GM23338 (cell line): ENCODE measurements around the gene VPS41. TPM values are rescaled to one million over a fixed set of nuclear protein-coding genes. Genes with fewer than 3 reads are reported as not detected.
A peak's percentile ranks its signal among the peaks of the same experiment; 100 is the strongest.

Source experiments
- ATAC-seq: fragments of 200-7000 bp; cut with Tn5 transposase; 3 replicates; pipeline ENCODE4 v1.9.1; 2020
- DNase-seq: peaks from one replicate; pipeline ENCODE4 v3.0.0-alpha.2; 2015; ENCODE audit warnings: low spot score
- H2AFZ ChIP-seq: fragments of 200-600 bp; sonication (generic); 2 replicates; pipeline ENCODE4 v1.8.0; 2016; ENCODE audit warnings: antibody characterized with exemption, mild to moderate bottlenecking, moderate library complexity
- H3F3A ChIP-seq: fragments of 200-600 bp; sonication (generic); replicated peaks from 2 replicates; pipeline ENCODE4 v1.8.0; 2017; ENCODE audit warnings: antibody characterized with exemption, mixed run types, low read depth
- H3K27ac ChIP-seq: fragments of 200-600 bp; sonication (generic); 2 replicates; pipeline ENCODE4 v1.6.1; 2016; ENCODE audit warnings: low read depth
- H3K27me3 ChIP-seq: fragments of 200-600 bp; sonication (generic); 2 replicates; pipeline ENCODE4 v1.8.0; 2016; ENCODE audit warnings: mild to moderate bottlenecking, mixed run types, moderate library complexity; ENCODE audit not compliant: insufficient read depth
- H3K36me3 ChIP-seq: fragments of 200-600 bp; sonication (generic); 2 replicates; pipeline ENCODE4 v1.8.0; 2016; ENCODE audit warnings: mild to moderate bottlenecking; ENCODE audit not compliant: insufficient read depth
- H3K4me1 ChIP-seq: fragments of 200-600 bp; sonication (generic); 2 replicates; pipeline ENCODE4 v1.8.0; 2016; ENCODE audit warnings: mild to moderate bottlenecking, moderate library complexity; ENCODE audit not compliant: insufficient read depth
- H3K4me2 ChIP-seq: fragments of 200-600 bp; sonication (generic); 2 replicates; pipeline ENCODE4 v1.7.1; 2017; ENCODE audit warnings: mixed run types
- H3K4me3 ChIP-seq: fragments of 200-600 bp; sonication (generic); 2 replicates; pipeline ENCODE4 v1.6.1; 2016; ENCODE audit warnings: mixed run types
- H3K79me2 ChIP-seq: fragments of 200-600 bp; sonication (generic); replicated peaks from 2 replicates; pipeline ENCODE4 v1.8.0; 2017; ENCODE audit warnings: mild to moderate bottlenecking; ENCODE audit not compliant: insufficient read depth
- H3K9me2 ChIP-seq: fragments of 200-600 bp; sonication (generic); 2 replicates; pipeline ENCODE4 v1.8.0; 2017; ENCODE audit not compliant: insufficient read depth
- H4K20me1 ChIP-seq: fragments of 200-600 bp; sonication (generic); replicated peaks from 2 replicates; pipeline ENCODE4 v1.8.0; 2017; ENCODE audit warnings: mild to moderate bottlenecking; ENCODE audit not compliant: insufficient read depth
- H3K27ac Mint-ChIP-seq: 2 replicates; pipeline ENCODE4 v1.8.0; 2020; ENCODE audit warnings: inconsistent platforms, mild to moderate bottlenecking, moderate library complexity, mixed read lengths
- H3K27me3 Mint-ChIP-seq: 3 replicates; pipeline ENCODE4 v1.8.0; 2022; ENCODE audit warnings: low read depth, mild to moderate bottlenecking, moderate library complexity, mixed read lengths, inconsistent platforms; ENCODE audit not compliant: insufficient read depth, poor library complexity
- H3K36me3 Mint-ChIP-seq: 3 replicates; pipeline ENCODE4 v1.8.0; 2021; ENCODE audit warnings: low read depth, mild to moderate bottlenecking, inconsistent platforms, moderate library complexity, mixed read lengths
- H3K4me1 Mint-ChIP-seq: 3 replicates; pipeline ENCODE4 v1.8.0; 2020; ENCODE audit warnings: mild to moderate bottlenecking, inconsistent platforms, mixed read lengths
- H3K4me3 Mint-ChIP-seq: 3 replicates; pipeline ENCODE4 v1.8.0; 2021; ENCODE audit warnings: moderate library complexity, mild to moderate bottlenecking, inconsistent platforms, mixed read lengths
- H3K9me3 Mint-ChIP-seq: 3 replicates; pipeline ENCODE4 v1.8.0; 2020; ENCODE audit warnings: moderate library complexity, mild to moderate bottlenecking, inconsistent platforms, mixed read lengths
- CREB1 ChIP-seq: fragments of 250-450 bp; sonication (Bioruptor Pico); IDR thresholded peaks from 2 replicates; pipeline ENCODE4 v1.5.0; 2020; ENCODE audit warnings: low read depth, mild to moderate bottlenecking, moderate library complexity
- EZH2 ChIP-seq: fragments of 200-600 bp; sonication (generic); IDR thresholded peaks from one replicate; pipeline ENCODE4 v1.8.0; 2017; ENCODE audit warnings: antibody characterized with exemption, mild to moderate bottlenecking, low read depth; ENCODE audit not compliant: unreplicated experiment
- EZH2phosphoT487 ChIP-seq: fragments of 200-600 bp; sonication (generic); IDR thresholded peaks from one replicate; pipeline ENCODE4 v1.8.1; 2018; ENCODE audit warnings: antibody characterized with exemption; ENCODE audit not compliant: unreplicated experiment
- POLR2AphosphoS5 ChIP-seq: IDR thresholded peaks from 2 replicates; pipeline ENCODE4 v1.6.1; 2016; ENCODE audit warnings: antibody characterized with exemption, low read depth
- STAT1 ChIP-seq: IDR thresholded peaks from one replicate; pipeline ENCODE4 v1.6.1; 2016; ENCODE audit warnings: antibody characterized with exemption; ENCODE audit not compliant: unreplicated experiment
- ZNF114 ChIP-seq: fragments of 250-450 bp; sonication (Bioruptor Pico); IDR thresholded peaks from 2 replicates; pipeline ENCODE4 v1.5.0; 2020; ENCODE audit warnings: mild to moderate bottlenecking, moderate library complexity
- ZNF331 ChIP-seq: fragments of 250-450 bp; sonication (Bioruptor Pico); IDR thresholded peaks from 2 replicates; pipeline ENCODE4 v1.5.0; 2020; ENCODE audit warnings: low read depth, mild to moderate bottlenecking, moderate library complexity
- polyA plus RNA-seq: library from polyadenylated mRNA; unstranded; fragments of >200 nt; fragmentation: Nextera tagmentation; extraction: Ambion mirVana; gene quantifications from 2 replicates; pipeline ENCODE4 v1.2.1, GENCODE V29; 2016
- total RNA-seq: library from RNA; depleted of rRNA; stranded (reverse); fragments of >200 nt; shearing (Covaris generic); gene quantifications from 2 replicates; pipeline ENCODE4 v1.2.3, GENCODE V29; 2014
- TF ChIP-seq, protein P1 (sequence below), 2 experiments: fragments of 200-600 bp in 1 of 2; sonication (generic) in 1 of 2; conservative IDR thresholded peaks; 2 replicates each; pipeline versions ENCODE4 v1.5.1 to v1.6.1; 2016 to 2017; ENCODE audit warnings: antibody characterized with exemption in 2 of 2, low read depth in 2 of 2, mild to moderate bottlenecking in 2 of 2, moderate library complexity in 1 of 2
- TF ChIP-seq, protein P2 (sequence below): IDR thresholded peaks from one replicate; pipeline ENCODE4 v1.6.1; 2018; ENCODE audit warnings: antibody characterized with exemption; ENCODE audit not compliant: unreplicated experiment
- TF ChIP-seq, protein P3 (sequence below): fragments of 250-450 bp; sonication (Bioruptor Pico); IDR thresholded peaks from 2 replicates; pipeline ENCODE4 v1.5.0; 2020; ENCODE audit warnings: mild to moderate bottlenecking, moderate library complexity
- TF ChIP-seq, protein P4 (sequence below): IDR thresholded peaks from 2 replicates; pipeline ENCODE4 v1.6.1; 2016; ENCODE audit warnings: antibody characterized with exemption

VPS41 gene
- total and polyA plus RNA-seq, 2 experiments from 2014 or later, result 20.2 to 41.2 TPM

DNA sequence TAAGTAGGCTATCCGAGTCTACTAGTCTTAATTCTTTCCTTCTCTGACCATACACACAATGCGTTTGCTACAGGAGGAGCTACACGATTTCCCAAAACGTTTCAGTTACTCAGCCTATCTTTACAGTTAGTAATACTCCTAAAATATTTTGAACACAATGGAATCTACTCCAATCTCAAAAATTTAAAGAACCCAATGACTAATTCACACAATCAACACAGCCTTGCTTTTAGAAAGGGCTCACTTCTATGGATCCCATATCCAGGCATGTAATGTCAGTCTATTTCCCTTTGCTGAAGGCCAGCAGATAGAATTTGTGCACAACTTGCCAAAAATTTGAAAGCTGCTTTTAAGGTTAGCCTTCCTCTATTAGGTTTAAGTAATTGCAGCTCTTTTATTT lies 107.2 kb downstream of the VPS41 start:
- Histone ChIP-seq H3K36me3 (no peaks in the 10 kb centered on the region), H3K4me2 (no peak overlapping the region), H3K9me2 (no peaks in the 10 kb centered on the region), H4K20me1 (no peaks in the 10 kb centered on the region), H3K4me3 (no peak overlapping the region), H3K4me1 (peaks cover 23% of the 10 kb centered on the region), H2AFZ (no peak overlapping the region), H3K27ac (no peak overlapping the region), H3K79me2 (no peaks in the 10 kb centered on the region), H3K27me3 (no peaks in the 10 kb centered on the region), H3F3A (no peaks in the 10 kb centered on the region)
- Mint-ChIP-seq H3K4me1 (peaks cover 32% of the 10 kb centered on the region), H3K9me3 (no peaks in the 10 kb centered on the region), H3K27ac (peak overlapping the region; percentile 64; the same call in 1 of the 2 replicates), H3K4me3 (no peak overlapping the region), H3K36me3 (0 out of 3 replicates have a peak, but pooled peaks cover 2% of the 10 kb centered on the region), H3K27me3 (peaks cover 4% of the 10 kb centered on the region)
- DNase-seq (no peak), ATAC-seq (no peak)
- TF ChIP-seq CREB1 (CRISPR knock-in tag) (no peak), EZH2 (no peak), POLR2AphosphoS5 (no peak), ZNF114 (CRISPR knock-in tag) (no peak), STAT1 (no peak), ZNF331 (CRISPR knock-in tag) (no peak), EZH2phosphoT487 (no peak)
- TF ChIP-seq, protein P1, sequence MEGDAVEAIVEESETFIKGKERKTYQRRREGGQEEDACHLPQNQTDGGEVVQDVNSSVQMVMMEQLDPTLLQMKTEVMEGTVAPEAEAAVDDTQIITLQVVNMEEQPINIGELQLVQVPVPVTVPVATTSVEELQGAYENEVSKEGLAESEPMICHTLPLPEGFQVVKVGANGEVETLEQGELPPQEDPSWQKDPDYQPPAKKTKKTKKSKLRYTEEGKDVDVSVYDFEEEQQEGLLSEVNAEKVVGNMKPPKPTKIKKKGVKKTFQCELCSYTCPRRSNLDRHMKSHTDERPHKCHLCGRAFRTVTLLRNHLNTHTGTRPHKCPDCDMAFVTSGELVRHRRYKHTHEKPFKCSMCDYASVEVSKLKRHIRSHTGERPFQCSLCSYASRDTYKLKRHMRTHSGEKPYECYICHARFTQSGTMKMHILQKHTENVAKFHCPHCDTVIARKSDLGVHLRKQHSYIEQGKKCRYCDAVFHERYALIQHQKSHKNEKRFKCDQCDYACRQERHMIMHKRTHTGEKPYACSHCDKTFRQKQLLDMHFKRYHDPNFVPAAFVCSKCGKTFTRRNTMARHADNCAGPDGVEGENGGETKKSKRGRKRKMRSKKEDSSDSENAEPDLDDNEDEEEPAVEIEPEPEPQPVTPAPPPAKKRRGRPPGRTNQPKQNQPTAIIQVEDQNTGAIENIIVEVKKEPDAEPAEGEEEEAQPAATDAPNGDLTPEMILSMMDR (conservative IDR thresholded peaks at IDR 0.05; ENCODE audit: low read depth in 2 of 2), result no peak
- TF ChIP-seq, protein P2, sequence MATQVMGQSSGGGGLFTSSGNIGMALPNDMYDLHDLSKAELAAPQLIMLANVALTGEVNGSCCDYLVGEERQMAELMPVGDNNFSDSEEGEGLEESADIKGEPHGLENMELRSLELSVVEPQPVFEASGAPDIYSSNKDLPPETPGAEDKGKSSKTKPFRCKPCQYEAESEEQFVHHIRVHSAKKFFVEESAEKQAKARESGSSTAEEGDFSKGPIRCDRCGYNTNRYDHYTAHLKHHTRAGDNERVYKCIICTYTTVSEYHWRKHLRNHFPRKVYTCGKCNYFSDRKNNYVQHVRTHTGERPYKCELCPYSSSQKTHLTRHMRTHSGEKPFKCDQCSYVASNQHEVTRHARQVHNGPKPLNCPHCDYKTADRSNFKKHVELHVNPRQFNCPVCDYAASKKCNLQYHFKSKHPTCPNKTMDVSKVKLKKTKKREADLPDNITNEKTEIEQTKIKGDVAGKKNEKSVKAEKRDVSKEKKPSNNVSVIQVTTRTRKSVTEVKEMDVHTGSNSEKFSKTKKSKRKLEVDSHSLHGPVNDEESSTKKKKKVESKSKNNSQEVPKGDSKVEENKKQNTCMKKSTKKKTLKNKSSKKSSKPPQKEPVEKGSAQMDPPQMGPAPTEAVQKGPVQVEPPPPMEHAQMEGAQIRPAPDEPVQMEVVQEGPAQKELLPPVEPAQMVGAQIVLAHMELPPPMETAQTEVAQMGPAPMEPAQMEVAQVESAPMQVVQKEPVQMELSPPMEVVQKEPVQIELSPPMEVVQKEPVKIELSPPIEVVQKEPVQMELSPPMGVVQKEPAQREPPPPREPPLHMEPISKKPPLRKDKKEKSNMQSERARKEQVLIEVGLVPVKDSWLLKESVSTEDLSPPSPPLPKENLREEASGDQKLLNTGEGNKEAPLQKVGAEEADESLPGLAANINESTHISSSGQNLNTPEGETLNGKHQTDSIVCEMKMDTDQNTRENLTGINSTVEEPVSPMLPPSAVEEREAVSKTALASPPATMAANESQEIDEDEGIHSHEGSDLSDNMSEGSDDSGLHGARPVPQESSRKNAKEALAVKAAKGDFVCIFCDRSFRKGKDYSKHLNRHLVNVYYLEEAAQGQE, result no peak
- TF ChIP-seq, protein P3, sequence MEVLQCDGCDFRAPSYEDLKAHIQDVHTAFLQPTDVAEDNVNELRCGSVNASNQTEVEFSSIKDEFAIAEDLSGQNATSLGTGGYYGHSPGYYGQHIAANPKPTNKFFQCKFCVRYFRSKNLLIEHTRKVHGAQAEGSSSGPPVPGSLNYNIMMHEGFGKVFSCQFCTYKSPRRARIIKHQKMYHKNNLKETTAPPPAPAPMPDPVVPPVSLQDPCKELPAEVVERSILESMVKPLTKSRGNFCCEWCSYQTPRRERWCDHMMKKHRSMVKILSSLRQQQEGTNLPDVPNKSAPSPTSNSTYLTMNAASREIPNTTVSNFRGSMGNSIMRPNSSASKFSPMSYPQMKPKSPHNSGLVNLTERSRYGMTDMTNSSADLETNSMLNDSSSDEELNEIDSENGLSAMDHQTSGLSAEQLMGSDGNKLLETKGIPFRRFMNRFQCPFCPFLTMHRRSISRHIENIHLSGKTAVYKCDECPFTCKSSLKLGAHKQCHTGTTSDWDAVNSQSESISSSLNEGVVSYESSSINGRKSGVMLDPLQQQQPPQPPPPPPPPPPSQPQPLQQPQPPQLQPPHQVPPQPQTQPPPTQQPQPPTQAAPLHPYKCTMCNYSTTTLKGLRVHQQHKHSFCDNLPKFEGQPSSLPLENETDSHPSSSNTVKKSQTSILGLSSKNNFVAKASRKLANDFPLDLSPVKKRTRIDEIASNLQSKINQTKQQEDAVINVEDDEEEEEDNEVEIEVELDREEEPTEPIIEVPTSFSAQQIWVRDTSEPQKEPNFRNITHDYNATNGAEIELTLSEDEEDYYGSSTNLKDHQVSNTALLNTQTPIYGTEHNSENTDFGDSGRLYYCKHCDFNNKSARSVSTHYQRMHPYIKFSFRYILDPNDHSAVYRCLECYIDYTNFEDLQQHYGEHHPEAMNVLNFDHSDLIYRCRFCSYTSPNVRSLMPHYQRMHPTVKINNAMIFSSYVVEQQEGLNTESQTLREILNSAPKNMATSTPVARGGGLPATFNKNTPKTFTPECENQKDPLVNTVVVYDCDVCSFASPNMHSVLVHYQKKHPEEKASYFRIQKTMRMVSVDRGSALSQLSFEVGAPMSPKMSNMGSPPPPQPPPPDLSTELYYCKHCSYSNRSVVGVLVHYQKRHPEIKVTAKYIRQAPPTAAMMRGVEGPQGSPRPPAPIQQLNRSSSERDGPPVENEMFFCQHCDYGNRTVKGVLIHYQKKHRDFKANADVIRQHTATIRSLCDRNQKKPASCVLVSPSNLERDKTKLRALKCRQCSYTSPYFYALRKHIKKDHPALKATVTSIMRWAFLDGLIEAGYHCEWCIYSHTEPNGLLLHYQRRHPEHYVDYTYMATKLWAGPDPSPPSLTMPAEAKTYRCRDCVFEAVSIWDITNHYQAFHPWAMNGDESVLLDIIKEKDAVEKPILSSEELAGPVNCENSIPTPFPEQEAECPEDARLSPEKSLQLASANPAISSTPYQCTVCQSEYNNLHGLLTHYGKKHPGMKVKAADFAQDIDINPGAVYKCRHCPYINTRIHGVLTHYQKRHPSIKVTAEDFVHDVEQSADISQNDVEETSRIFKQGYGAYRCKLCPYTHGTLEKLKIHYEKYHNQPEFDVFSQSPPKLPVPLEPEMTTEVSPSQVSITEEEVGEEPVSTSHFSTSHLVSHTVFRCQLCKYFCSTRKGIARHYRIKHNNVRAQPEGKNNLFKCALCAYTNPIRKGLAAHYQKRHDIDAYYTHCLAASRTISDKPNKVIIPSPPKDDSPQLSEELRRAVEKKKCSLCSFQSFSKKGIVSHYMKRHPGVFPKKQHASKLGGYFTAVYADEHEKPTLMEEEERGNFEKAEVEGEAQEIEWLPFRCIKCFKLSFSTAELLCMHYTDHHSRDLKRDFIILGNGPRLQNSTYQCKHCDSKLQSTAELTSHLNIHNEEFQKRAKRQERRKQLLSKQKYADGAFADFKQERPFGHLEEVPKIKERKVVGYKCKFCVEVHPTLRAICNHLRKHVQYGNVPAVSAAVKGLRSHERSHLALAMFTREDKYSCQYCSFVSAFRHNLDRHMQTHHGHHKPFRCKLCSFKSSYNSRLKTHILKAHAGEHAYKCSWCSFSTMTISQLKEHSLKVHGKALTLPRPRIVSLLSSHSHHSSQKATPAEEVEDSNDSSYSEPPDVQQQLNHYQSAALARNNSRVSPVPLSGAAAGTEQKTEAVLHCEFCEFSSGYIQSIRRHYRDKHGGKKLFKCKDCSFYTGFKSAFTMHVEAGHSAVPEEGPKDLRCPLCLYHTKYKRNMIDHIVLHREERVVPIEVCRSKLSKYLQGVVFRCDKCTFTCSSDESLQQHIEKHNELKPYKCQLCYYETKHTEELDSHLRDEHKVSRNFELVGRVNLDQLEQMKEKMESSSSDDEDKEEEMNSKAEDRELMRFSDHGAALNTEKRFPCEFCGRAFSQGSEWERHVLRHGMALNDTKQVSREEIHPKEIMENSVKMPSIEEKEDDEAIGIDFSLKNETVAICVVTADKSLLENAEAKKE, result no peak
- TF ChIP-seq, protein P4, sequence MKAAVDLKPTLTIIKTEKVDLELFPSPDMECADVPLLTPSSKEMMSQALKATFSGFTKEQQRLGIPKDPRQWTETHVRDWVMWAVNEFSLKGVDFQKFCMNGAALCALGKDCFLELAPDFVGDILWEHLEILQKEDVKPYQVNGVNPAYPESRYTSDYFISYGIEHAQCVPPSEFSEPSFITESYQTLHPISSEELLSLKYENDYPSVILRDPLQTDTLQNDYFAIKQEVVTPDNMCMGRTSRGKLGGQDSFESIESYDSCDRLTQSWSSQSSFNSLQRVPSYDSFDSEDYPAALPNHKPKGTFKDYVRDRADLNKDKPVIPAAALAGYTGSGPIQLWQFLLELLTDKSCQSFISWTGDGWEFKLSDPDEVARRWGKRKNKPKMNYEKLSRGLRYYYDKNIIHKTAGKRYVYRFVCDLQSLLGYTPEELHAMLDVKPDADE, result no peak
